Activated CD8-positive, alpha-beta T cell treated with anti-CD3 and anti-CD28 coated beads, Interleukin-2, amount 10 ng/mL, durations not matched to agents 7 days and 5 days (primary cell): Measurements from ENCODE around the gene SPIB. TPM values are rescaled to one million over a fixed set of nuclear protein-coding genes. Genes with fewer than 3 reads are reported as not detected.
A peak's percentile ranks its signal among the peaks of the same experiment; 100 is the strongest.

ENCODE experiments used
- ATAC-seq: fragments of 150-1000 bp; cut with Tn5 transposase; one replicate; pipeline ENCODE4 v1.10.0; 2021; ENCODE audit warnings: moderate library complexity
- CTCF ChIA-PET: fragments of 350-600 bp; sonication (Branson Sonifier 250); formaldehyde crosslinking; loops from one replicate; lab custom pipeline; 2021; ENCODE audit warnings: antibody characterized with exemption; lab: Charles Lee
- POLR2A ChIA-PET: fragments of 350-600 bp; sonication (Branson Sonifier 250); formaldehyde crosslinking; loops from one replicate; lab custom pipeline; 2021; ENCODE audit warnings: antibody characterized with exemption; lab: Charles Lee
- DNase-seq: peaks from one replicate; pipeline ENCODE4 v3.0.0-alpha.2; 2020
- H3K27ac Mint-ChIP-seq: one replicate; pipeline ENCODE4 v1.8.0; 2021; ENCODE audit warnings: mild to moderate bottlenecking, mixed read lengths
- H3K27me3 Mint-ChIP-seq: one replicate; pipeline ENCODE4 v1.8.0; 2021; ENCODE audit warnings: low read depth, mixed read lengths
- H3K36me3 Mint-ChIP-seq: one replicate; pipeline ENCODE4 v1.8.0; 2021; ENCODE audit warnings: low read depth, mixed read lengths
- H3K4me1 Mint-ChIP-seq: one replicate; pipeline ENCODE4 v1.8.0; 2021; ENCODE audit warnings: low read depth, mixed read lengths
- H3K4me3 Mint-ChIP-seq: one replicate; pipeline ENCODE4 v1.8.0; 2021; ENCODE audit warnings: mild to moderate bottlenecking, mixed read lengths
- H3K9me3 Mint-ChIP-seq: one replicate; pipeline ENCODE4 v1.8.0; 2022; ENCODE audit warnings: mixed read lengths; ENCODE audit not compliant: insufficient read depth
- total RNA-seq, 2 experiments: library from RNA; stranded (reverse); gene quantifications; one replicate each; pipeline ENCODE4 v1.2.3, GENCODE V29; 2021

Gene SPIB
- total RNA-seq, 2 experiments from 2014 or later, result 0.52 to 0.84 TPM

- DNase-seq (no peak), ATAC-seq (no peak)
- Mint-ChIP-seq H3K27me3 (no peaks in the 10 kb centered on the region), H3K4me3 (no peak overlapping the region), H3K36me3 (peaks cover 25% of the 10 kb centered on the region), H3K27ac (no peak overlapping the region), H3K9me3 (no peaks in the 10 kb centered on the region), H3K4me1 (no peaks in the 10 kb centered on the region)
- CTCF ChIA-PET, result no interaction called here
- POLR2A ChIA-PET, result interaction anchor here (1.2 kb wide), 1 partner anchor 29 kb away, joined by 3 read pairs; the partner anchor contains the start of gene POLD1
Observed at GRCh38 chr19:50413096-50413495, 5.6 kb upstream of the SPIB start.

GRCh38 chr19:50413531-50413930 lies 5.2 kb upstream of the SPIB start:
- no peak overlapping the region for H3K27ac Mint-ChIP-seq
- ChIA-PET POLR2A (no interaction called here), CTCF (no interaction called here)

GRCh38 chr19:50414864-50415660 lies 3.7 kb upstream of the SPIB start:
- peak; percentile 78 for ATAC-seq

More at GRCh38 chr19:50413531-50413930, 5.2 kb upstream of the SPIB start:
- Mint-ChIP-seq H3K9me3 (no peaks in the 10 kb centered on the region), H3K4me3 (no peak overlapping the region), H3K36me3 (peaks cover 25% of the 10 kb centered on the region), H3K4me1 (no peaks in the 10 kb centered on the region), H3K27me3 (no peaks in the 10 kb centered on the region)
- DNase-seq, result no peak
- no peak for ATAC-seq

GRCh38 chr19:50415661-50416033 lies 3.1 kb upstream of the SPIB start:
- no peaks in the 10 kb centered on the region for H3K9me3 Mint-ChIP-seq
- ChIA-PET CTCF (interaction anchor here (1.3 to 1.4 kb wide), 2 partner anchors 45 to 58 kb away, joined by 6 to 16 read pairs; no protein-coding TSS in a partner anchor), POLR2A (interaction anchor here (1.2 kb wide), 1 partner anchor 47 kb away, joined by 3 read pairs; no protein-coding TSS in a partner anchor)
- DNase-seq, result no peak
- H3K4me3 Mint-ChIP-seq, result no peak overlapping the region
- peaks cover 15% of the 10 kb centered on the region for H3K4me1 Mint-ChIP-seq
- peaks cover 12% of the 10 kb centered on the region for H3K27me3 Mint-ChIP-seq
- ATAC-seq, result no peak
- no peak overlapping the region for H3K27ac Mint-ChIP-seq
- H3K36me3 Mint-ChIP-seq, result peaks cover 19% of the 10 kb centered on the region

More at GRCh38 chr19:50414864-50415660, 3.7 kb upstream of the SPIB start:
- Mint-ChIP-seq H3K4me1 (peaks cover 12% of the 10 kb centered on the region), H3K27me3 (peaks cover 8% of the 10 kb centered on the region), H3K27ac (peak overlapping the region; percentile 25), H3K36me3 (peaks cover 21% of the 10 kb centered on the region), H3K4me3 (no peak overlapping the region), H3K9me3 (no peaks in the 10 kb centered on the region)
- POLR2A ChIA-PET, result interaction anchor here (1.2 kb wide), 1 partner anchor 46 kb away, joined by 3 read pairs; no protein-coding TSS in a partner anchor
- CTCF ChIA-PET, result interaction anchor here (1.3 to 1.4 kb wide), 2 partner anchors 45 to 58 kb away, joined by 6 to 16 read pairs; no protein-coding TSS in a partner anchor
- DNase-seq, result peak; percentile 72

- Mint-ChIP-seq H3K4me1 (peaks cover 15% of the 10 kb centered on the region), H3K9me3 (no peaks in the 10 kb centered on the region), H3K27ac (no peak overlapping the region), H3K36me3 (peaks cover 17% of the 10 kb centered on the region), H3K4me3 (no peak overlapping the region), H3K27me3 (peaks cover 12% of the 10 kb centered on the region)
- no peak for DNase-seq
- POLR2A ChIA-PET, result no interaction called here
- CTCF ChIA-PET, result interaction anchor here (1.3 to 1.4 kb wide), 2 partner anchors 44 to 59 kb away, joined by 6 to 16 read pairs; no protein-coding TSS in a partner anchor
- no peak for ATAC-seq
Observed at GRCh38 chr19:50416034-50416977, 2.4 kb upstream of the SPIB start.

- POLR2A ChIA-PET, result no interaction called here
- Mint-ChIP-seq H3K27me3 (peaks cover 12% of the 10 kb centered on the region), H3K36me3 (peaks cover 14% of the 10 kb centered on the region), H3K4me3 (no peak overlapping the region), H3K9me3 (no peaks in the 10 kb centered on the region), H3K4me1 (peaks cover 15% of the 10 kb centered on the region), H3K27ac (no peak overlapping the region)
- CTCF ChIA-PET, result no interaction called here
- no peak for DNase-seq
- no peak for ATAC-seq
Observed at GRCh38 chr19:50417111-50418081, 1.3 kb upstream of the SPIB start.

GRCh38 chr19:50419022-50419579 lies 363 bp downstream of the SPIB start:
- Mint-ChIP-seq H3K27me3 (peaks cover 12% of the 10 kb centered on the region), H3K27ac (peak overlapping the region; percentile 53)

GRCh38 chr19:50419580-50420035 lies 870 bp downstream of the SPIB start:
- H3K4me1 Mint-ChIP-seq, result peaks cover 15% of the 10 kb centered on the region
- CTCF ChIA-PET, result interaction anchor here (1.0 kb wide), 1 partner anchor 10 kb away, joined by 3 read pairs; no protein-coding TSS in a partner anchor
- POLR2A ChIA-PET, result no interaction called here
- H3K27me3 Mint-ChIP-seq, result peaks cover 12% of the 10 kb centered on the region
- DNase-seq (no peak), ATAC-seq (no peak)
- H3K9me3 Mint-ChIP-seq, result no peaks in the 10 kb centered on the region
- H3K36me3 Mint-ChIP-seq, result peaks cover 5% of the 10 kb centered on the region
- peak overlapping the region; percentile 53 for H3K27ac Mint-ChIP-seq
- no peak overlapping the region for H3K4me3 Mint-ChIP-seq

More at GRCh38 chr19:50419022-50419579, 363 bp downstream of the SPIB start:
- peaks cover 15% of the 10 kb centered on the region for H3K4me1 Mint-ChIP-seq
- H3K4me3 Mint-ChIP-seq, result no peak overlapping the region
- no peaks in the 10 kb centered on the region for H3K9me3 Mint-ChIP-seq
- DNase-seq (no peak), ATAC-seq (no peak)
- CTCF ChIA-PET, result no interaction called here
- peaks cover 5% of the 10 kb centered on the region for H3K36me3 Mint-ChIP-seq
- POLR2A ChIA-PET, result no interaction called here

- POLR2A ChIA-PET, result no interaction called here
- H3K4me3 Mint-ChIP-seq, result no peak overlapping the region
- CTCF ChIA-PET, result interaction anchor here (1.0 kb wide), 1 partner anchor 9 kb away, joined by 3 read pairs; no protein-coding TSS in a partner anchor
- H3K27me3 Mint-ChIP-seq, result peaks cover 12% of the 10 kb centered on the region
- peaks cover 15% of the 10 kb centered on the region for H3K4me1 Mint-ChIP-seq
- H3K9me3 Mint-ChIP-seq, result no peaks in the 10 kb centered on the region
- H3K36me3 Mint-ChIP-seq, result peaks cover 5% of the 10 kb centered on the region
- H3K27ac Mint-ChIP-seq, result no peak overlapping the region
- ATAC-seq (no peak), DNase-seq (no peak)
Observed at GRCh38 chr19:50420127-50420526, 1.4 kb downstream of the SPIB start.

GRCh38 chr19:50420808-50421207 lies 2.1 kb downstream of the SPIB start:
- Mint-ChIP-seq H3K36me3 (peaks cover 5% of the 10 kb centered on the region), H3K27me3 (peaks cover 12% of the 10 kb centered on the region), H3K4me1 (peaks cover 15% of the 10 kb centered on the region), H3K4me3 (no peak overlapping the region), H3K9me3 (no peaks in the 10 kb centered on the region), H3K27ac (no peak overlapping the region)
- ChIA-PET CTCF (no interaction called here), POLR2A (no interaction called here)
- ATAC-seq (no peak), DNase-seq (no peak)
